Body of pancreas (tissue), 4 donors: ENCODE measurements around the gene TOX3.

Source experiments
- POLR2A ChIP-seq, 3 donors: fragments of 450-650 bp; IDR thresholded peaks; one replicate each; pipeline ENCODE4 v1.6.1; 2016; ENCODE audit warnings: antibody characterized with exemption in 3 of 3, mild to moderate bottlenecking in 2 of 3
- TF ChIP-seq, protein P1 (sequence below), 7 experiments: fragments of 450-650 bp in 4 of 7; fragments of 200-600 bp in 3 of 7; sonication (generic) in 3 of 7; IDR thresholded peaks; one replicate each; pipeline ENCODE4 v1.5.1; 2016 to 2019; ENCODE audit warnings: antibody characterized with exemption in 7 of 7

DNA sequence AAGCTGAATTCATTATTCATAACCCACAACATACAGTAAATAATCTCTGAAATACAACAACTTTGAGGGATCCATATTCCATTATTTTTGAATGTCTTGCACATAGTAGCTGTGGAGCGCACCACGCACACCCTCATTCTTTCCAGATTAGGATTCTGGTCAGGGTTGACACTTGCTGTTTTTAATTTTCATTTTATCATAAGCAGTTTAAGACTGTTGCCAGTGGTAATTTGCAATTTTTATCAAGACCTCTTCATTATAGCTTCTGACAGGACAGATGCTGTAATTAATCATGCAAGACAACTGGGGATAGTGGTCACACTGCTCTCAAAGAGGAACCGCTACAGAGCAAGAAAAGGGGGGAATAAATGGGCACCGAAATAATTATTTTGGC is 109.7 kb downstream of the TOX3 start:
- no peak for TF ChIP-seq POLR2A (IDR thresholded peaks at IDR 0.05)
- TF ChIP-seq, protein P1, sequence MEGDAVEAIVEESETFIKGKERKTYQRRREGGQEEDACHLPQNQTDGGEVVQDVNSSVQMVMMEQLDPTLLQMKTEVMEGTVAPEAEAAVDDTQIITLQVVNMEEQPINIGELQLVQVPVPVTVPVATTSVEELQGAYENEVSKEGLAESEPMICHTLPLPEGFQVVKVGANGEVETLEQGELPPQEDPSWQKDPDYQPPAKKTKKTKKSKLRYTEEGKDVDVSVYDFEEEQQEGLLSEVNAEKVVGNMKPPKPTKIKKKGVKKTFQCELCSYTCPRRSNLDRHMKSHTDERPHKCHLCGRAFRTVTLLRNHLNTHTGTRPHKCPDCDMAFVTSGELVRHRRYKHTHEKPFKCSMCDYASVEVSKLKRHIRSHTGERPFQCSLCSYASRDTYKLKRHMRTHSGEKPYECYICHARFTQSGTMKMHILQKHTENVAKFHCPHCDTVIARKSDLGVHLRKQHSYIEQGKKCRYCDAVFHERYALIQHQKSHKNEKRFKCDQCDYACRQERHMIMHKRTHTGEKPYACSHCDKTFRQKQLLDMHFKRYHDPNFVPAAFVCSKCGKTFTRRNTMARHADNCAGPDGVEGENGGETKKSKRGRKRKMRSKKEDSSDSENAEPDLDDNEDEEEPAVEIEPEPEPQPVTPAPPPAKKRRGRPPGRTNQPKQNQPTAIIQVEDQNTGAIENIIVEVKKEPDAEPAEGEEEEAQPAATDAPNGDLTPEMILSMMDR (IDR thresholded peaks at IDR 0.05) = no peak
